Trophoblast cell (in vitro differentiated cells and primary cell): Measurements from ENCODE around the gene CKS1B.

ENCODE experiments used
- DNase-seq, 2 donors: peaks; one replicate each; pipeline ENCODE4 v3.0.0-alpha.2; 2016
- H2AFZ ChIP-seq: 2 replicates; pipeline ENCODE4 v1.6.1; 2013; ENCODE audit warnings: low read length, moderate library complexity, mild to moderate bottlenecking; ENCODE audit not compliant: insufficient read depth, poor library complexity
- H2AK5ac ChIP-seq: 2 replicates; pipeline ENCODE4 v1.6.1; 2013; ENCODE audit warnings: mild to moderate bottlenecking, low read length
- H2BK120ac ChIP-seq: 2 replicates; pipeline ENCODE4 v1.6.1; 2013; ENCODE audit warnings: low read length, mild to moderate bottlenecking, moderate library complexity; ENCODE audit not compliant: insufficient read depth, poor library complexity
- H2BK12ac ChIP-seq: 2 replicates; pipeline ENCODE4 v1.6.1; 2013; ENCODE audit warnings: mild to moderate bottlenecking, low read length, moderate library complexity
- H2BK5ac ChIP-seq: 2 replicates; pipeline ENCODE4 v1.6.1; 2013; ENCODE audit warnings: low read length, low read depth, moderate library complexity, mild to moderate bottlenecking; ENCODE audit not compliant: poor library complexity
- H3K14ac ChIP-seq: 2 replicates; pipeline ENCODE4 v1.6.1; 2013; ENCODE audit warnings: mild to moderate bottlenecking, low read length
- H3K18ac ChIP-seq: 2 replicates; pipeline ENCODE4 v1.6.1; 2013; ENCODE audit warnings: mild to moderate bottlenecking, low read length
- H3K23ac ChIP-seq: 2 replicates; pipeline ENCODE4 v1.6.1; 2013; ENCODE audit warnings: low read length
- H3K27ac ChIP-seq: 2 replicates; pipeline ENCODE4 v1.5.1; 2013; ENCODE audit warnings: low read depth, mild to moderate bottlenecking, inconsistent platforms, low read length, moderate library complexity
- H3K27me3 ChIP-seq: 2 replicates; pipeline ENCODE4 v1.6.1; 2013; ENCODE audit warnings: inconsistent platforms, mild to moderate bottlenecking, low read length, moderate library complexity; ENCODE audit not compliant: insufficient read depth
- H3K36me3 ChIP-seq, 2 experiments: 1 replicate in 1 of 2; 2 replicates in 1 of 2; pipeline ENCODE4 v1.6.1; 2013; ENCODE audit warnings: low read length in 2 of 2, mild to moderate bottlenecking in 2 of 2, moderate library complexity in 1 of 2; ENCODE audit not compliant: insufficient read depth in 2 of 2, control insufficient read depth in 1 of 2
- H3K4ac ChIP-seq: 2 replicates; pipeline ENCODE4 v1.6.1; 2013; ENCODE audit warnings: low read depth, mild to moderate bottlenecking, low read length, moderate library complexity
- H3K4me1 ChIP-seq, 2 experiments: 1 replicate in 1 of 2; 2 replicates in 1 of 2; pipeline ENCODE4 v1.6.1; 2013; ENCODE audit warnings: low read length in 2 of 2, mild to moderate bottlenecking in 2 of 2, moderate library complexity in 1 of 2; ENCODE audit not compliant: insufficient read depth in 2 of 2, control insufficient read depth in 1 of 2
- H3K4me2 ChIP-seq: 2 replicates; pipeline ENCODE4 v1.6.1; 2013; ENCODE audit warnings: inconsistent platforms, mild to moderate bottlenecking, low read length, moderate library complexity
- H3K4me3 ChIP-seq: 2 replicates; pipeline ENCODE4 v1.5.1; 2013; ENCODE audit warnings: mild to moderate bottlenecking, low read depth, low read length, inconsistent platforms
- H3K79me1 ChIP-seq: one replicate; pipeline ENCODE4 v1.6.1; 2013; ENCODE audit warnings: low read length
- H3K79me2 ChIP-seq: 2 replicates; pipeline ENCODE4 v1.6.1; 2013; ENCODE audit warnings: low read length, mild to moderate bottlenecking; ENCODE audit not compliant: control insufficient read depth, insufficient read depth, poor library complexity
- H3K9ac ChIP-seq: 2 replicates; pipeline ENCODE4 v1.6.1; 2013; ENCODE audit warnings: mild to moderate bottlenecking, low read length
- H3K9me3 ChIP-seq: 2 replicates; pipeline ENCODE4 v1.6.1; 2013; ENCODE audit warnings: low read depth, mild to moderate bottlenecking, control low read depth, inconsistent platforms, low read length; ENCODE audit not compliant: insufficient read depth
- H4K12ac ChIP-seq: 2 replicates; pipeline ENCODE4 v1.6.1; 2013; ENCODE audit warnings: low read depth, mild to moderate bottlenecking, low read length, moderate library complexity
- H4K8ac ChIP-seq: 2 replicates; pipeline ENCODE4 v1.6.1; 2013; ENCODE audit warnings: low read depth, mild to moderate bottlenecking, low read length, moderate library complexity
- H4K91ac ChIP-seq: one replicate; pipeline ENCODE4 v1.6.1; 2013; ENCODE audit warnings: low read depth, mild to moderate bottlenecking, low read length, moderate library complexity
- WGBS: extraction: QIAGEN DNeasy Blood & Tissue Kit; methylation state at CpG from one replicate; pipeline ENCODE4 v1.1.7; 2013; ENCODE audit warnings: missing lambda C conversion rate; ENCODE audit not compliant: insufficient read length, insufficient coverage; ENCODE audit errors: extremely low coverage; 5-methylcytosine and 5-hydroxymethylcytosine counted together

Gene CKS1B

DNA sequence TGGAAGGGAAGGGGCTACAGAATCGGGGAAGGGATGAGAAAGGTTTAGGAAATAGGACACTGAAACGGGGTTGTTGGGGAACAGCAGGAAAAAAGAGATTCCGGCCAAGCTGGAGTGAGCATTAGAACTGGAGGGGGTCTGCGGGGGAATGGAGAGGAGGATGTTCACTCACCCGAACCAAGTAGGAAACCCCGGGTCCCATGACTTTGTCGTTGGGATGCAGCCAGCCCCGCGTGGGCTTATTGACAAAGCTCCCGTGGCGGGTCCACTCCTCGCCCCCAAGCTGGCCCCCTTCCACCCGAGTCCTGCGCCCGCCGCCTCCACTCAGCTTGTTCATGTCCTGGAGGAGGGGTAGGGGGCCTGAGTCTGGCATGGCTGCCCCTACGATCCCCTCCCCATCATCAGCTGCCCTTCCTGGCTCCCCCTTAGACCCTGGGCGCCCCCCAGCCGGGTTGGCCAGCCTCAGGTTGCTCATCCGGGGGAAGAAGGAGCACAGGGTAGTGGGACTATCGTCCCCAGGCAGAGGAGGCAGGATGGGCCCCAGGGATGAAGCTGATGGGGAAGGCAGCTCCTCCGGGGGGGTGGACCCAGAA is 4.5 kb upstream of the CKS1B start:
- peak overlapping the region; percentile 85 for H3K18ac ChIP-seq
- no peak for DNase-seq
- H3K4ac ChIP-seq, result peak overlapping the region; percentile 80
- H2AFZ ChIP-seq, result peak overlapping the region; percentile 8
- WGBS, result no CpG with 5 or more reads among the region's 22 CpGs
- no peak overlapping the region for H3K23ac ChIP-seq
- peak overlapping the region; percentile 76 for H3K9ac ChIP-seq
- peak overlapping the region; percentile 79 for H3K4me2 ChIP-seq
- peak overlapping the region; percentile 54 for H2BK120ac ChIP-seq
- peak overlapping the region; percentile 73 for H4K8ac ChIP-seq
- H3K79me1 ChIP-seq, result peaks cover 32% of the 10 kb centered on the region
- H3K4me3 ChIP-seq, result peak overlapping the region; percentile 49
- no peaks in the 10 kb centered on the region for H3K27me3 ChIP-seq
- peak overlapping the region; percentile 37 for H2BK12ac ChIP-seq
- H3K14ac ChIP-seq, result peak overlapping the region; percentile 78
- H4K12ac ChIP-seq, result peak overlapping the region; percentile 33
- H3K79me2 ChIP-seq, result peaks cover 24% of the 10 kb centered on the region
- peaks cover 39 to 47% of the 10 kb centered on the region in 2 experiments for H3K4me1 ChIP-seq
- peak overlapping the region; percentile 33 for H2AK5ac ChIP-seq
- peak overlapping the region; percentile 82 for H4K91ac ChIP-seq
- H3K9me3 ChIP-seq, result peaks cover 2% of the 10 kb centered on the region
- peaks cover 35 to 38% of the 10 kb centered on the region in 2 experiments for H3K36me3 ChIP-seq
- H3K27ac ChIP-seq, result peak overlapping the region; percentile 35
- peak overlapping the region; percentile 42 for H2BK5ac ChIP-seq

DNA sequence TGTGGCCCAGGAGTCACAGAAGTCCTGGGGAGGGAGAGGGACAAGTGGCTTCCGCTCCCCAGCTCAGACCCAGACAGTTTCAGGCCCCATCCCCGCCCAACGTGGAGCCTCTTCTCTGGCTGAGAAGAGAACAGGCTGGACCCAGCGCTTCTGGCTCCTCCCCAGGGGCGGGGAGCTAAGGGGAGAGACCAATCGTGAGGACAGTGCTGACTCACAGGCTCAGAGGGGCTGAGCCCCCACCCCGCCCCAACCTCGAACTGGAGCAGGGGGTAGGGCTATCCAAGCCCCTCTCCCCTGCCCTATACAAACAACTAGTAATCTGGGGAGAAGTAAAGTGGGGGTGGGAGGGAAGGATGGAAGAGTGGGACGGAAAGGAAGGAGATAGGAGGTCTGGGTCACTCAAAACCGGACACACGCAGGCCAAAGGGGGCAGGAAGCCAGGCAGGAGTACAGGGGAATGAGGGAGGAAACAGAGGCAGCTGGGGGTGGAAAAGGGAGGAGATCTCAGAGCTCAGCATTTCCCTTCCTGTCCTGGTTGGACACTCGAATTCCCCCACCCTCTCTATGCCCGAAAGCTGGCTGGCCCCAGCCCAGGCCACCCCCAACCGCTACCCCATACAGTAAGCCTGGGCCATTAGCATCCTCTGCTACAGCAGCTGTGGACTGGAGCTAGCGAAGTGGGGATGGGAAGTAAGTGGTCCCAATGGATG is 3.7 kb upstream of the CKS1B start, which contains the start of gene SHC1:
TSS of gene SHC1 (minus strand) at position 117 of the 710 bp plus-strand sequence. CDS start 221 bp downstream, outside the sequence.
- H3K36me3 ChIP-seq, result peaks cover 28 to 32% of the 10 kb centered on the region in 2 experiments
- WGBS, result no CpG with 5 or more reads among the region's 15 CpGs

DNA sequence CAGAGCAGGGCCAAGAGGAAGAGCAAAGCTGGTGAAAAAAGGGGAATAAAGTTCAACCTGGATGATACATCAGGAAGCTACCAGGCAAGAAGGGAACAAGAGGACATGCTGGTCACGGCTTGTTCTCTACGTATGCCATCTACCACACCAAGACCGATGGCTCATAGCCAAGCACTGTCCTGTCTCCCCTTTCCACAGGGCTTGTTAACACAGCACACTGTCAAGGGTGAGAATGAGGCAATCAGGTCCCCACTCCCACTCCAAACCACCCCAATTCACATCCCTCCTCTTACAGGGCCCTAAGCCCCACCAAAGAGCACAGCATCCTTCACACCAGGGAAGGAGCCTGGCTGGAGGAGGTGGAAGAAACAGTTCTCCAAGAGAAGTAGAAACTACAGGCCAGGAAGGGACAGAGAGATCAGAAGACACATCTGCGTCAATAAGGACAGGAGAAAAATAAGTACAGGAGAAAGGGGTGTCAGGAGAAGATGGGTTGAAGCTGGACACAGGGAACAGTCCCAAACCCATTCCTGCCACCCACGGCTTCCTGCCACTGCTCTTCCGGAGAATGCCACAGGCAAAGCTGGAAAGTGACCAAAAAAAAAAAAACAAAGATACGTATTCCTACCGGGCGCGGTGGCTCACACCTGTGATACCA is 3.0 kb upstream of the CKS1B start:
- WGBS, result no CpG with 5 or more reads among the region's 10 CpGs
- H2AFZ ChIP-seq, result peak overlapping the region; percentile 2
- H3K14ac ChIP-seq, result peak overlapping the region; percentile 14
- no peaks in the 10 kb centered on the region for H3K27me3 ChIP-seq
- peaks cover 21 to 26% of the 10 kb centered on the region in 2 experiments for H3K36me3 ChIP-seq
- peaks cover 2% of the 10 kb centered on the region for H3K9me3 ChIP-seq
- H3K4ac ChIP-seq, result peak overlapping the region; percentile 46
- H3K79me1 ChIP-seq, result peaks cover 38% of the 10 kb centered on the region
- peak overlapping the region; percentile 7 for H3K18ac ChIP-seq
- H3K4me3 ChIP-seq, result no peak overlapping the region
- H3K23ac ChIP-seq, result no peak overlapping the region
- H3K4me2 ChIP-seq, result peak overlapping the region; percentile 56
- peak overlapping the region; percentile 16 for H2BK12ac ChIP-seq
- H4K91ac ChIP-seq, result peak overlapping the region; percentile 51
- H3K9ac ChIP-seq, result no peak overlapping the region
- peak overlapping the region; percentile 11 for H2AK5ac ChIP-seq
- H2BK5ac ChIP-seq, result peak overlapping the region; percentile 83
- H3K4me1 ChIP-seq, result peaks cover 39 to 47% of the 10 kb centered on the region in 2 experiments
- H3K27ac ChIP-seq, result peak overlapping the region; percentile 100
- DNase-seq, result peak; percentile 59 to 66
- peaks cover 31% of the 10 kb centered on the region for H3K79me2 ChIP-seq
- peak overlapping the region; percentile 3 for H4K8ac ChIP-seq
- H2BK120ac ChIP-seq, result peak overlapping the region; percentile 24
- H4K12ac ChIP-seq, result peak overlapping the region; percentile 7

More for the DNA sequence above, 3.7 kb upstream of the CKS1B start, which contains the start of gene SHC1:
- peak within 1 kb of the TSS; percentile 82 for H4K91ac ChIP-seq
- no peaks in the 10 kb centered on the region for H3K27me3 ChIP-seq
- H2AK5ac ChIP-seq, result peak within 1 kb of the TSS; percentile 33
- peaks cover 2% of the 10 kb centered on the region for H3K9me3 ChIP-seq
- peak within 1 kb of the TSS; percentile 83 for H2BK5ac ChIP-seq
- H3K14ac ChIP-seq, result peak within 1 kb of the TSS; percentile 78
- peak within 1 kb of the TSS; percentile 37 for H2BK12ac ChIP-seq
- peak within 1 kb of the TSS; percentile 100 for H3K27ac ChIP-seq
- H3K4me2 ChIP-seq, result peak within 1 kb of the TSS; percentile 79
- H2BK120ac ChIP-seq, result peak within 1 kb of the TSS; percentile 54
- no peak within 1 kb of the TSS for H3K23ac ChIP-seq
- peaks cover 38% of the 10 kb centered on the region for H3K79me1 ChIP-seq
- peaks cover 28% of the 10 kb centered on the region for H3K79me2 ChIP-seq
- peak; percentile 60 to 64 for DNase-seq
- peak within 1 kb of the TSS; percentile 76 for H3K9ac ChIP-seq
- H3K4me1 ChIP-seq, result peaks cover 39 to 47% of the 10 kb centered on the region in 2 experiments
- peak within 1 kb of the TSS; percentile 49 for H3K4me3 ChIP-seq
- H3K18ac ChIP-seq, result peak within 1 kb of the TSS; percentile 85
- H3K4ac ChIP-seq, result peak within 1 kb of the TSS; percentile 80
- H4K8ac ChIP-seq, result peak within 1 kb of the TSS; percentile 73
- H2AFZ ChIP-seq, result peak within 1 kb of the TSS; percentile 8
- H4K12ac ChIP-seq, result peak within 1 kb of the TSS; percentile 33

DNA sequence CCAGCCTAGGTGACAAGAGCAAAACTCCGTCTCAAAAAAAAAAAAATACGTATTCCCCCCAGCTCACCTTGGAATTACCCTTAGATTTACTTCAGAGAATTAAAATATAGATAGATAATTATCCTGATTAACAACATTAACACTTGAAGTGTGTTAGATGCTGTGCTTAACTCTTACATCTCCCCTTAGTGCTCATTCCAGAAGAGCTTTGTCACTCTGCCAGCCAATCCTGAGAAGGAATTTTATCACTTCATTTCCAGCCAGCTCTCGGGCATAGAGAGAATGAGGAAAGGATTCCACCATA is 2.3 kb upstream of the CKS1B start:
- H4K8ac ChIP-seq, result peak overlapping the region; percentile 58
- peak overlapping the region; percentile 62 for H2BK12ac ChIP-seq
- H2BK5ac ChIP-seq, result peak overlapping the region; percentile 92
- no CpG with 5 or more reads among the region's 3 CpGs for WGBS
- H3K14ac ChIP-seq, result peak overlapping the region; percentile 89
- H2AK5ac ChIP-seq, result peak overlapping the region; percentile 26
- H3K27me3 ChIP-seq, result no peaks in the 10 kb centered on the region
- no peak overlapping the region for H2AFZ ChIP-seq
- H3K36me3 ChIP-seq, result peaks cover 14 to 20% of the 10 kb centered on the region in 2 experiments
- peaks cover 2% of the 10 kb centered on the region for H3K9me3 ChIP-seq
- peak overlapping the region; percentile 71 for H3K4me2 ChIP-seq
- peaks cover 38% of the 10 kb centered on the region for H3K79me1 ChIP-seq
- peaks cover 39 to 47% of the 10 kb centered on the region in 2 experiments for H3K4me1 ChIP-seq
- no peak overlapping the region for H3K4me3 ChIP-seq
- H3K23ac ChIP-seq, result no peak overlapping the region
- H4K91ac ChIP-seq, result peak overlapping the region; percentile 87
- H2BK120ac ChIP-seq, result peak overlapping the region; percentile 80
- peak overlapping the region; percentile 64 for H3K4ac ChIP-seq
- peak overlapping the region; percentile 100 for H3K27ac ChIP-seq
- H3K9ac ChIP-seq, result no peak overlapping the region
- DNase-seq, result peak in 1 of 2 donors; percentile 76
- peaks cover 31% of the 10 kb centered on the region for H3K79me2 ChIP-seq
- peak overlapping the region; percentile 88 for H3K18ac ChIP-seq
- H4K12ac ChIP-seq, result no peak overlapping the region
